Caco-2 (cell line): Measurements from ENCODE around the gene PIGU. TPM values are rescaled to one million over a fixed set of nuclear protein-coding genes. Genes with fewer than 3 reads are reported as not detected.

ENCODE experiments used
- BruUV-seq: library from RNA; stranded (reverse); fragments of 400-500 nt; replicated peaks from 2 replicates; lab custom pipeline; 2021; lab: Mats Ljungman, UMichigan
- CTCF ChIA-PET: fragments of 300-600 bp; sonication (Branson Sonifier 250); formaldehyde crosslinking; loops from one replicate; lab custom pipeline; 2022; ENCODE audit warnings: antibody characterized with exemption; lab: Charles Lee
- POLR2A ChIA-PET: fragments of 300-600 bp; sonication (Branson Sonifier 250); formaldehyde crosslinking; loops from one replicate; lab custom pipeline; 2022; ENCODE audit warnings: antibody characterized with exemption; lab: Charles Lee
- DNase-seq, 2 experiments: peaks; one replicate each; pipeline versions ENCODE4 v3.0.0 to v3.0.0-alpha.2; 2020 to 2022
- H3K27me3 ChIP-seq: replicated peaks from 2 replicates; pipeline ENCODE4 v1.6.0; 2011; ENCODE audit warnings: low read length; ENCODE audit not compliant: control insufficient read depth, insufficient read depth
- H3K36me3 ChIP-seq: 2 replicates; pipeline ENCODE4 v1.5.1; 2011; ENCODE audit warnings: low read length; ENCODE audit not compliant: control insufficient read depth, insufficient read depth
- H3K4me1 ChIP-seq: fragments of 250-450 bp; sonication (Bioruptor Pico); 2 replicates; pipeline ENCODE4 v1.5.1; 2020; ENCODE audit warnings: mild to moderate bottlenecking
- H3K4me3 ChIP-seq: 2 replicates; pipeline ENCODE4 v1.5.1; 2011; ENCODE audit warnings: low read depth, mild to moderate bottlenecking, control low read depth, low read length
- H3K9me3 ChIP-seq: fragments of 250-450 bp; sonication (Bioruptor Pico); 2 replicates; pipeline ENCODE4 v1.5.1; 2020; ENCODE audit warnings: mild to moderate bottlenecking, moderate library complexity
- H3K27ac Mint-ChIP-seq: one replicate; pipeline ENCODE4 v1.8.0; 2022; ENCODE audit warnings: mixed read lengths; ENCODE audit not compliant: unreplicated experiment
- H3K27me3 Mint-ChIP-seq: one replicate; pipeline ENCODE4 v1.8.0; 2022; ENCODE audit warnings: mixed read lengths; ENCODE audit not compliant: insufficient read depth, unreplicated experiment
- H3K36me3 Mint-ChIP-seq: one replicate; pipeline ENCODE4 v1.8.0; 2022; ENCODE audit warnings: mild to moderate bottlenecking, mixed read lengths; ENCODE audit not compliant: insufficient read depth, unreplicated experiment
- H3K4me1 Mint-ChIP-seq: one replicate; pipeline ENCODE4 v1.8.0; 2022; ENCODE audit warnings: low read depth, mixed read lengths; ENCODE audit not compliant: unreplicated experiment
- H3K4me3 Mint-ChIP-seq: one replicate; pipeline ENCODE4 v1.8.0; 2022; ENCODE audit warnings: mild to moderate bottlenecking, moderate library complexity, mixed read lengths; ENCODE audit not compliant: unreplicated experiment
- H3K9me3 Mint-ChIP-seq: one replicate; pipeline ENCODE4 v1.8.0; 2022; ENCODE audit warnings: mixed read lengths; ENCODE audit not compliant: unreplicated experiment
- intact Hi-C: fragments of 100-400 bp; cut with micrococcal nuclease; formaldehyde crosslinking; loops from one replicate; pipeline ENCODE4 v1.10.0; 2022; ENCODE audit not compliant: unreplicated experiment
- total RNA-seq: library from RNA; stranded (reverse); gene quantifications from 2 replicates; pipeline ENCODE4 v1.2.3, GENCODE V29; 2022
- TF ChIP-seq, protein P1 (sequence below), 2 experiments: fragments of 200-600 bp in 1 of 2; IDR thresholded peaks; 1 replicate in 1 of 2; 2 replicates in 1 of 2; pipeline versions ENCODE4 v1.5.1 to v1.8.0; 2011 to 2022; ENCODE audit warnings: antibody characterized with exemption in 1 of 2, control low read depth in 1 of 2, inconsistent platforms in 1 of 2, low read depth in 1 of 2, low read length in 1 of 2, mild to moderate bottlenecking in 1 of 2, moderate library complexity in 1 of 2; ENCODE audit not compliant: insufficient read depth in 1 of 2, severe bottlenecking in 1 of 2, unreplicated experiment in 1 of 2

The PIGU gene
- total RNA-seq, 1 experiment from 2014 or later: 61.7 TPM

DNA sequence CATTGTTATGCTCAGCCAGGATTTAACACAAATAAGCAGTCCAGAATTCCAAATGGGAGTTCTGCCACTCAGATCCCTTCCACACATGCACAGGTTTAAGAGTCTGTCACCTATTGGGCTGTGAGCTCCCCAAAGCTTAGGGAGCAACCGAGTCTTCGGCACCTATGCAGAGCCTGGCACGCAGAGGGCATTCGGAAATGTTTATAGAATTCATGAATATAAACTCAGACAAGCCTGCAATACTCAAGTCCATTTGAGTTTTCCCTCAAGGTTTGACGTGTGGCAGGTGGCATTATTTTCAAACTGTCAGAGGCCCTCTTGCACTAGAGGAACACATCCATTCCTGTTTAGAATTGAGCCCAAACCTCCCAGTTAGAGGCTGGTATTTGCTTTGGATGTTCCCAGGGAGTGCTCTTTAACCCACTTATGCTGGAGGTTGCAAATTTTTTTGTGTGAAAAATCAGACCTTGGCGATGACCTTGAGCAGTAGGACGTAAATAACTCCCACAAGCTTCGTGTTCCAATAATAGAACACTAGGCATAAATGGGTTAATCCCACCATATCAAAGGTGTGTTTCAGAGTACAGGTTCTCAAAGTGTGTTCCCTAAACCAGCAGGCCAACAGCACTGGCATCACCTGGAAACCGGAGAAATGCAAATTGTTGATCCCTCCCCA, 90.3 kb downstream of the PIGU start:
- Mint-ChIP-seq H3K4me1 (peaks cover 9% of the 10 kb centered on the region), H3K4me3 (no peak overlapping the region), H3K27ac (no peak overlapping the region), H3K27me3 (no peaks in the 10 kb centered on the region), H3K9me3 (no peaks in the 10 kb centered on the region), H3K36me3 (no peaks in the 10 kb centered on the region)
- DNase-seq: peak in 1 of 2 experiments; percentile 16
- H3K4me3 ChIP-seq: no peak overlapping the region
- TF ChIP-seq, protein P1, sequence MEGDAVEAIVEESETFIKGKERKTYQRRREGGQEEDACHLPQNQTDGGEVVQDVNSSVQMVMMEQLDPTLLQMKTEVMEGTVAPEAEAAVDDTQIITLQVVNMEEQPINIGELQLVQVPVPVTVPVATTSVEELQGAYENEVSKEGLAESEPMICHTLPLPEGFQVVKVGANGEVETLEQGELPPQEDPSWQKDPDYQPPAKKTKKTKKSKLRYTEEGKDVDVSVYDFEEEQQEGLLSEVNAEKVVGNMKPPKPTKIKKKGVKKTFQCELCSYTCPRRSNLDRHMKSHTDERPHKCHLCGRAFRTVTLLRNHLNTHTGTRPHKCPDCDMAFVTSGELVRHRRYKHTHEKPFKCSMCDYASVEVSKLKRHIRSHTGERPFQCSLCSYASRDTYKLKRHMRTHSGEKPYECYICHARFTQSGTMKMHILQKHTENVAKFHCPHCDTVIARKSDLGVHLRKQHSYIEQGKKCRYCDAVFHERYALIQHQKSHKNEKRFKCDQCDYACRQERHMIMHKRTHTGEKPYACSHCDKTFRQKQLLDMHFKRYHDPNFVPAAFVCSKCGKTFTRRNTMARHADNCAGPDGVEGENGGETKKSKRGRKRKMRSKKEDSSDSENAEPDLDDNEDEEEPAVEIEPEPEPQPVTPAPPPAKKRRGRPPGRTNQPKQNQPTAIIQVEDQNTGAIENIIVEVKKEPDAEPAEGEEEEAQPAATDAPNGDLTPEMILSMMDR (IDR thresholded peaks at IDR 0.05; ENCODE audit: insufficient read depth in 1 of 2, low read depth in 1 of 2, low read length in 1 of 2, severe bottlenecking in 1 of 2, unreplicated experiment in 1 of 2): no peak
- H3K4me1 ChIP-seq: peaks cover 20% of the 10 kb centered on the region
- no peaks in the 10 kb centered on the region for H3K9me3 ChIP-seq
- BruUV-seq: no TSS peak
- CTCF ChIA-PET: no interaction called here
- intact Hi-C loops: no loop called here
- POLR2A ChIA-PET: no interaction called here
- H3K27me3 ChIP-seq: no peaks in the 10 kb centered on the region
- no peaks in the 10 kb centered on the region for H3K36me3 ChIP-seq

DNA sequence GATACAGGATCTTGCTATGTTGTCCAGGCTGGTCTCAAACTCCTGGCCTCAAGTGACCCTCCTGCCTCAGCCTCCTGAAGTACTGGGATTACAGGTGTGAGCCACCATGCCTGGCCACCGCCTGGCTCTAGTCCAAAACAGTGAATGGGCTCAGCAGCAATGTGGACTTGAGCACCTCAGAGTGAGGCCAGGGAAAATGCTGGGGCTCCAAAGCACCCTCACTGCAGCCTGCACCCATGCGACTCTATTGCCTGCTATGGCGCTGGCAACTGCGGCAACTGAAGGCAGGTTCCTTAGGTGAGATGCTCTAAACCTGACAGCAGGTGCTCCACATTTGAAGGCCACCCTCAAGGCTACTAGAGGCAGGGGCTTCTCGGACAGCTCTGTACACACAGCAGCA, 91.9 kb downstream of the PIGU start:
- H3K36me3 Mint-ChIP-seq: peaks cover 7% of the 10 kb centered on the region
- Histone ChIP-seq H3K9me3 (no peaks in the 10 kb centered on the region), H3K27me3 (no peaks in the 10 kb centered on the region), H3K36me3 (no peaks in the 10 kb centered on the region), H3K4me3 (no peak overlapping the region), H3K4me1 (peaks cover 20% of the 10 kb centered on the region)
- intact Hi-C loops: no loop called here
- no peak overlapping the region for H3K4me3 Mint-ChIP-seq
- no TSS peak for BruUV-seq
- no peaks in the 10 kb centered on the region for H3K9me3 Mint-ChIP-seq
- TF ChIP-seq, protein P1 (IDR thresholded peaks at IDR 0.05; ENCODE audit: insufficient read depth in 1 of 2, low read depth in 1 of 2, low read length in 1 of 2, severe bottlenecking in 1 of 2, unreplicated experiment in 1 of 2): no peak
- H3K27me3 Mint-ChIP-seq: no peaks in the 10 kb centered on the region
- no peak overlapping the region for H3K27ac Mint-ChIP-seq
- H3K4me1 Mint-ChIP-seq: peaks cover 9% of the 10 kb centered on the region
- DNase-seq: peak in 1 of 2 experiments; percentile 34
- POLR2A ChIA-PET: no interaction called here
- CTCF ChIA-PET: interaction anchor here (0.6 kb wide), 1 partner anchor 23 kb away, joined by 3 read pairs; no protein-coding TSS in a partner anchor

DNA sequence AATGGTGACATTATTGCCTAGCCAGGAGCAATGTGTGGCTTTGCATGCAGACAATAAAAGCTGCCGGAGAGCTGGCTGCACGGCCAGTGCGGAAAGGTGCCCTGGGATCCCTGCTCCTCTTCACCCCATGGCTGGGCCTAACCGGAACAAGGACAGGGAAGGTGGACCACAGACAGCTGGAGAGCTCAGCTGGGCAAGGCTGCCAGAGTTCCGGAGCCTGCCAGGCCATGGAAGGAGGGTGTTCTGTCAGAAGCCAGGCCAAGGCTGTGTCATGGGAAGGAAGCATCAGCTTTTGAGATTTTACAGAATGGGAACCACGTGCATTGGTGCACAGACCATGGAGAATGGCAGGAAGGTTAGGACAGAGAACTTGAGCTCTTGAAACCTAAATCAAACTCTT, 93.3 kb downstream of the PIGU start:
- Histone ChIP-seq H3K9me3 (no peaks in the 10 kb centered on the region), H3K27me3 (no peaks in the 10 kb centered on the region), H3K36me3 (no peaks in the 10 kb centered on the region), H3K4me1 (peaks cover 20% of the 10 kb centered on the region), H3K4me3 (no peak overlapping the region)
- Mint-ChIP-seq H3K4me3 (no peak overlapping the region), H3K4me1 (peaks cover 9% of the 10 kb centered on the region), H3K9me3 (no peaks in the 10 kb centered on the region), H3K36me3 (peaks cover 10% of the 10 kb centered on the region), H3K27me3 (no peaks in the 10 kb centered on the region), H3K27ac (peak overlapping the region; percentile 64)
- DNase-seq: no peak
- POLR2A ChIA-PET: interaction anchor here (0.7 to 0.8 kb wide), 2 partner anchors 121 to 292 kb away, joined by 3 to 10 read pairs; partner anchors contain the start of gene TP53INP2
- intact Hi-C loops: no loop called here
- CTCF ChIA-PET: interaction anchor here (0.8 to 2.0 kb wide), 9 partner anchors 10 to 590 kb away, joined by 3 to 11 read pairs (median 5); partner anchors contain the start of gene TP53INP2
- TF ChIP-seq, protein P1 (IDR thresholded peaks at IDR 0.05; ENCODE audit: insufficient read depth in 1 of 2, low read depth in 1 of 2, low read length in 1 of 2, severe bottlenecking in 1 of 2, unreplicated experiment in 1 of 2): no peak
- BruUV-seq: no TSS peak
